ENCODE measurements around the gene KRTAP1-4. TPM values are rescaled to one million over a fixed set of nuclear protein-coding genes. Genes with fewer than 3 reads are reported as not detected.

Gene KRTAP1-4
- total RNA-seq, 4 donors from 2014 or later = not detected

DNA sequence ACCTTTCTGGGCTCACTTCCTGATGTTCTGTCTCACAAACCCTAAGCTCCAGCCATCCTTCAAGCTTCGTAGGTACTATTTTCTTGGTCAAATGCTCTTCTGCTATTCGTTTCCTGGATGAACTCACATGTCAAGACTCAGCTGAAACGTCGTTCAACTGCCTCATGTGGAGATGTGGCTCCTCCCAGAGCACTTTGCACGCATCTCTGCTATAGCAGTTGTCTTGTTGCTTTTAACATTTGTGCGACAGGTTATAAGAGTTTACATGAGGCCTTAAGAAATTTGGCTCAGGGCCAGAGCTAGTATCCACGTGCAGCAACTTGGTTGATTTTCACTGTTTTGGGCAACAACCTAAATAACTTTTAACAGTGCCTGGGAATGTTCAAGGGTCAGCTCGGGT is 43.1 kb downstream of the KRTAP1-4 start:
- DNase-seq (ENCODE audit: low spot score) (no peak), ATAC-seq (ENCODE audit: low FRiP score) (no peak)
- TF ChIP-seq, protein P1, sequence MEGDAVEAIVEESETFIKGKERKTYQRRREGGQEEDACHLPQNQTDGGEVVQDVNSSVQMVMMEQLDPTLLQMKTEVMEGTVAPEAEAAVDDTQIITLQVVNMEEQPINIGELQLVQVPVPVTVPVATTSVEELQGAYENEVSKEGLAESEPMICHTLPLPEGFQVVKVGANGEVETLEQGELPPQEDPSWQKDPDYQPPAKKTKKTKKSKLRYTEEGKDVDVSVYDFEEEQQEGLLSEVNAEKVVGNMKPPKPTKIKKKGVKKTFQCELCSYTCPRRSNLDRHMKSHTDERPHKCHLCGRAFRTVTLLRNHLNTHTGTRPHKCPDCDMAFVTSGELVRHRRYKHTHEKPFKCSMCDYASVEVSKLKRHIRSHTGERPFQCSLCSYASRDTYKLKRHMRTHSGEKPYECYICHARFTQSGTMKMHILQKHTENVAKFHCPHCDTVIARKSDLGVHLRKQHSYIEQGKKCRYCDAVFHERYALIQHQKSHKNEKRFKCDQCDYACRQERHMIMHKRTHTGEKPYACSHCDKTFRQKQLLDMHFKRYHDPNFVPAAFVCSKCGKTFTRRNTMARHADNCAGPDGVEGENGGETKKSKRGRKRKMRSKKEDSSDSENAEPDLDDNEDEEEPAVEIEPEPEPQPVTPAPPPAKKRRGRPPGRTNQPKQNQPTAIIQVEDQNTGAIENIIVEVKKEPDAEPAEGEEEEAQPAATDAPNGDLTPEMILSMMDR (IDR thresholded peaks at IDR 0.05) = no peak

DNA sequence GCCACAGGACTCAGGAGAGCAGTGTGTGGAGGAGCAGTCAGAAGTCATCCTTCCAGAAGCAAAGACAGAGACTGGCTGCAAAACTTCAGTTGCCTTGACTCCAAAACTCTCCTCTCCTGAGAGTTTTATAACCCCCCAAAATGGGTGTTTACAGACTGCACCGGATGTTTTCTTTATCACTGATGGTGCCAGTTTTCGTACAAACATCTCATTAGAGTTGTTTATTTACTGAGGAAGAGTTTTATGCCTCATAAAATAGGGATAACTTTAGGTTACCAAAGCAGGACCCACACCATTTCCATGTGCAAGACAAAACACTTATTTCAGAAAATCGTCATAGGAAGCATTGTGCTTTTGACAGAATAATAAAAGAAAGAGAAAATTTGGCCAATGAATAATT is 45.8 kb downstream of the KRTAP1-4 start, which contains the start of gene KRT40:
KRT40 (minus strand) TSS at position 101 of the 400 bp plus-strand sequence; CDS start at position 48, 53 bp downstream.
- ATAC-seq (ENCODE audit: low FRiP score) (no peak), DNase-seq (ENCODE audit: low spot score) (no peak)
- TF ChIP-seq, protein P1 (IDR thresholded peaks at IDR 0.05) = no peak

DNA sequence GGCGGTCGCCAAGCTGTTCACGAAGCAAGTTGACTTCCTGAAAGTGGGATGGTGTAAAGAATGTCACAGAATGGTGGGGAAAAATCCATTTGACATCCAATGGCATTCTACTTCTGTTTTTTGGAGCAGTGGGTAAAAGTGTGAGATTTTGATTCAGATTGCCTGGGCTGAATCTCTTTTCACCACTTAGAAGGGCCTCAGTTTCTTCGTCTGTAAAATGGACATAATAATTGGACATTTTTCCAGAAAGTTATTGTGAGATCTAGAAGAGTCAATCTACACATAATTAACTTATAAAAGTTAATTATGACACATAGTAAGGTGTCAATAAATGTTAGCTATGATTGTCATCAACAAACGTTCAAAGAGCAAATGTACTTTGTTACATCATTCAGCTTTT is 48.9 kb downstream of the KRTAP1-4 start:
- DNase-seq (ENCODE audit: low spot score) = no peak
- TF ChIP-seq, protein P1 (IDR thresholded peaks at IDR 0.05) = no peak
- ATAC-seq (ENCODE audit: low FRiP score) = no peak

DNA sequence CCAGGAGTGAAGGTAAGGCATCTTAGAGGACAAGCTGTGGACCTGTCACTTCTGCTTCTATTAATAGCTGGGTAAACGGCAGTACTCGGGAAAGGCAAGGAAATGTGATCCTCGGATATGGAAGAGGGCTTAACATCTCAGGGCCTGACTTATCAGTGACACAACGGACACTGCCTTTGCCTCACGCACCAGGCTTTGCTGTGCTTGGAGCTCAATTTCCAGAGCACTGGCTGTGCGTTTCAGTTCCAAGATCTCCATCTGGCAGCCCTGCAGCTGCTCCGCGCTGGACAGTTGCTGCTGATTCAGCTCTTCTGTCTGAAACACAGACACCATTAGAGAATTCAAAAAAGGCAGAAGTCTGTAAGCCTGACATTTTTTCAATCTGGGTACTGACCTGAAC is 49.4 kb downstream of the KRTAP1-4 start:
- ATAC-seq (ENCODE audit: low FRiP score) (no peak), DNase-seq (ENCODE audit: low spot score) (no peak)
- TF ChIP-seq, protein P1 (IDR thresholded peaks at IDR 0.05) = no peak

DNA sequence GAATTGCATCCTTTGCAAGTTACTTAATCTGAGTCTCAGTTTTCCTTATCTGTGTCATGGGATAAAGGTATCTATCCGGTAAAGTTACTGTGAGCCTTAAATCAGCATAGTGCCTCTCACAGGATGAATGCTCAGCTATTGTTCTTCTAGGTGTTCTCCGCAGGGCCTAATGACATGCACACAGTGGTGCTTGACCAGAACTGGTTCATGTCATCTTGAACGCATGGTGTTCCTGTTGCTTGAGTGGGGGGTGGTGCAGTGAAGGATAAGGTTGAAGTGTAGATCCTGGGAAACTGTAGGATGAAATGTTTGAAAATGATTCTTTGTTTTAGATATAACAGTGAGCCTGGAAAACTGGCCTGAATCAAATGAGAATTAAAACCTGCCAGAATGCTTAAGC is 49.9 kb downstream of the KRTAP1-4 start:
- TF ChIP-seq, protein P1 (IDR thresholded peaks at IDR 0.05) = no peak
- DNase-seq (ENCODE audit: low spot score) (no peak), ATAC-seq (ENCODE audit: low FRiP score) (no peak)

Small RNA genes within 50 kb of the gene (small RNA-seq; reads per million reads assigned to genes)
- gene KRTAP3-4P = not detected

Other genes starting within 250 kb of the KRTAP1-4 start
- gene KRT27, start 247.6 kb downstream of the KRTAP1-4 start, total RNA-seq = not detected
- not detected for gene KRT28, start 230.2 kb downstream of the KRTAP1-4 start, total RNA-seq
- 10 to 100 TPM in 2 of 4 donors, 1 to 10 TPM in 2; 4.4 to 17.5 (median 10.8) TPM for gene KRT10, start 207.6 kb downstream of the KRTAP1-4 start, total RNA-seq
- gene KRT12, start 163.0 kb downstream of the KRTAP1-4 start, total RNA-seq = not detected
- gene KRT20, start 145.0 kb downstream of the KRTAP1-4 start, total RNA-seq = not detected
- gene KRT23, start 92.5 kb downstream of the KRTAP1-4 start, total RNA-seq = 1 to 10 TPM in 1 of 4 donors, not detected in 3; 4.3 TPM
- gene KRT39, start 63.2 kb downstream of the KRTAP1-4 start, total RNA-seq = not detected
- not detected for gene KRT40, start 45.9 kb downstream of the KRTAP1-4 start, total RNA-seq
- not detected for gene KRTAP3-3, start 36.0 kb downstream of the KRTAP1-4 start, total RNA-seq
- not detected for gene KRTAP3-2, start 30.3 kb downstream of the KRTAP1-4 start, total RNA-seq
- not detected for gene KRTAP3-1, start 21.1 kb downstream of the KRTAP1-4 start, total RNA-seq
- gene KRTAP1-5, start 3.0 kb downstream of the KRTAP1-4 start, total RNA-seq = not detected
- gene KRTAP1-3, start 4.7 kb upstream of the KRTAP1-4 start, total RNA-seq = not detected
- gene KRTAP1-1, start 11.3 kb upstream of the KRTAP1-4 start, total RNA-seq = not detected
- gene KRTAP2-1, start 17.1 kb upstream of the KRTAP1-4 start, total RNA-seq = not detected
- gene KRTAP2-2, start 25.0 kb upstream of the KRTAP1-4 start, total RNA-seq = not detected
- not detected for gene KRTAP2-3, start 29.9 kb upstream of the KRTAP1-4 start, total RNA-seq
- not detected for gene KRTAP2-4, start 35.7 kb upstream of the KRTAP1-4 start, total RNA-seq
- gene KRTAP4-7, start 54.0 kb upstream of the KRTAP1-4 start, total RNA-seq = not detected
- not detected for gene KRTAP4-8, start 67.9 kb upstream of the KRTAP1-4 start, total RNA-seq
- gene KRTAP4-16, start 72.0 kb upstream of the KRTAP1-4 start, total RNA-seq = not detected
- gene KRTAP4-9, start 75.2 kb upstream of the KRTAP1-4 start, total RNA-seq = not detected
- gene KRTAP4-11, start 88.2 kb upstream of the KRTAP1-4 start, total RNA-seq = not detected
- gene KRTAP4-12, start 94.0 kb upstream of the KRTAP1-4 start, total RNA-seq = not detected
- gene KRTAP4-6, start 110.3 kb upstream of the KRTAP1-4 start, total RNA-seq = not detected
- not detected for gene KRTAP4-5, start 119.6 kb upstream of the KRTAP1-4 start, total RNA-seq
- gene KRTAP4-4, start 130.6 kb upstream of the KRTAP1-4 start, total RNA-seq = not detected
- gene KRTAP4-3, start 138.0 kb upstream of the KRTAP1-4 start, total RNA-seq = not detected
- not detected for gene KRTAP4-2, start 148.0 kb upstream of the KRTAP1-4 start, total RNA-seq
- gene KRTAP4-1, start 154.7 kb upstream of the KRTAP1-4 start, total RNA-seq = not detected
- not detected for gene KRTAP9-1, start 159.7 kb upstream of the KRTAP1-4 start, total RNA-seq
- gene KRTAP9-2, start 196.5 kb upstream of the KRTAP1-4 start, total RNA-seq = not detected
- not detected for gene KRTAP9-3, start 202.3 kb upstream of the KRTAP1-4 start, total RNA-seq
- not detected for gene KRTAP9-8, start 207.8 kb upstream of the KRTAP1-4 start, total RNA-seq
- gene KRTAP9-4, start 219.5 kb upstream of the KRTAP1-4 start, total RNA-seq = not detected
- not detected for gene KRTAP9-9, start 225.2 kb upstream of the KRTAP1-4 start, total RNA-seq
- not detected for gene KRTAP9-6, start 235.2 kb upstream of the KRTAP1-4 start, total RNA-seq
- gene KRTAP9-7, start 245.5 kb upstream of the KRTAP1-4 start, total RNA-seq = not detected

Measured in omental fat pad (tissue), 4 donors.